Measurements from ENCODE around the gene B4GALNT4. TPM values are rescaled to one million over a fixed set of nuclear protein-coding genes. Genes with fewer than 3 reads are reported as not detected.

Gene B4GALNT4
- total and polyA plus RNA-seq, 2 of the 8 experiments (the other 6 are each of a cell fraction or from before 2014, with no cell fraction given) = 40.9 to 76.3 TPM

- peak in 2 of 3 experiments; percentile 12 to 28; a peak in 3 of 4 replicates for TF ChIP-seq CTCF (IDR thresholded peaks at IDR 0.05; ENCODE audit: control extremely low read depth in 1 of 3, insufficient read depth in 1 of 3, low read depth in 1 of 3, low read length in 3 of 3)
- no peak for TF ChIP-seq PHF8 (conservative IDR thresholded peaks at IDR 0.05; ENCODE audit: low read depth, low read length)
- TF ChIP-seq, protein P1, sequence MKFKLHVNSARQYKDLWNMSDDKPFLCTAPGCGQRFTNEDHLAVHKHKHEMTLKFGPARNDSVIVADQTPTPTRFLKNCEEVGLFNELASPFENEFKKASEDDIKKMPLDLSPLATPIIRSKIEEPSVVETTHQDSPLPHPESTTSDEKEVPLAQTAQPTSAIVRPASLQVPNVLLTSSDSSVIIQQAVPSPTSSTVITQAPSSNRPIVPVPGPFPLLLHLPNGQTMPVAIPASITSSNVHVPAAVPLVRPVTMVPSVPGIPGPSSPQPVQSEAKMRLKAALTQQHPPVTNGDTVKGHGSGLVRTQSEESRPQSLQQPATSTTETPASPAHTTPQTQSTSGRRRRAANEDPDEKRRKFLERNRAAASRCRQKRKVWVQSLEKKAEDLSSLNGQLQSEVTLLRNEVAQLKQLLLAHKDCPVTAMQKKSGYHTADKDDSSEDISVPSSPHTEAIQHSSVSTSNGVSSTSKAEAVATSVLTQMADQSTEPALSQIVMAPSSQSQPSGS (IDR thresholded peaks at IDR 0.05; ENCODE audit: low read length) = no peak
- no peak for TF ChIP-seq JUND (IDR thresholded peaks at IDR 0.05; ENCODE audit: low read length)
- no peak for TF ChIP-seq BRCA1 (IDR thresholded peaks at IDR 0.05; ENCODE audit: low read depth, low read length)
- no peak for TF ChIP-seq TAF7 (optimal IDR thresholded peaks at IDR 0.05; ENCODE audit: borderline replicate concordance, low read depth, low read length)
- TF ChIP-seq MAX (IDR thresholded peaks at IDR 0.05) = 0 out of 2 replicates have a peak, but pooled peaks have one; percentile 51
- no peak for TF ChIP-seq SAP30 (IDR thresholded peaks at IDR 0.05; ENCODE audit: insufficient read depth, insufficient replicate concordance, low read length)
- no peak for TF ChIP-seq CREB1 (IDR thresholded peaks at IDR 0.05)
- no peak for TF ChIP-seq RNF2 (IDR thresholded peaks at IDR 0.05; ENCODE audit: borderline replicate concordance, low read depth, low read length, missing control alignments, poor library complexity, severe bottlenecking)
- no peak for TF ChIP-seq YY1 (IDR thresholded peaks at IDR 0.05; ENCODE audit: low read depth, low read length)
- TF ChIP-seq RAD21 (IDR thresholded peaks at IDR 0.05 in 1 of 2, conservative IDR thresholded peaks at IDR 0.05 in 1 of 2; ENCODE audit: low read depth in 2 of 2, low read length in 2 of 2) = peak in 1 of 2 experiments; percentile 47; a peak in 2 of 4 replicates
- TF ChIP-seq ASH2L (IDR thresholded peaks at IDR 0.05; ENCODE audit: low read length) = peak; percentile 32
- peak; percentile 52 for TF ChIP-seq E2F6 (IDR thresholded peaks at IDR 0.05)
- no peak for TF ChIP-seq ATF3 (IDR thresholded peaks at IDR 0.05; ENCODE audit: insufficient read depth, low read depth, low read length)
- no peak for TF ChIP-seq POLR2AphosphoS5 (IDR thresholded peaks at IDR 0.05; ENCODE audit: low read depth, low read length)
- no peak for TF ChIP-seq CHD2 (IDR thresholded peaks at IDR 0.05; ENCODE audit: low read length)
These were observed 37.7 kb downstream of the B4GALNT4 start (continued) for GRCh38 chr11:406796-407650.

All from H1 (cell line).